OCI-LY7 (cell line): ENCODE data around the gene PFKFB3. TPM values are rescaled to one million over a fixed set of nuclear protein-coding genes. Genes with fewer than 3 reads are reported as not detected.

Experiments used
- BruUV-seq: library from RNA; stranded (reverse); fragments of 400-500 nt; replicated peaks from 2 replicates; lab custom pipeline; 2021; lab: Mats Ljungman, UMichigan
- CTCF ChIA-PET: fragments of 300-600 bp; sonication (Branson Sonifier 250); formaldehyde crosslinking; loops from one replicate; lab custom pipeline; 2022; ENCODE audit warnings: antibody characterized with exemption; ENCODE audit not compliant: unreplicated experiment; lab: Charles Lee
- POLR2A ChIA-PET: fragments of 300-600 bp; sonication (Branson Sonifier 250); formaldehyde crosslinking; loops from one replicate; lab custom pipeline; 2022; ENCODE audit warnings: antibody characterized with exemption; lab: Charles Lee
- DNase-seq: peaks from one replicate; pipeline ENCODE4 v3.0.0-alpha.2; 2015; ENCODE audit warnings: low spot score
- H2AFZ ChIP-seq: fragments of 200-600 bp; sonication (generic), shearing (Covaris generic); 2 replicates; pipeline ENCODE4 v1.6.1; 2014; ENCODE audit warnings: mild to moderate bottlenecking, antibody characterized with exemption, low read length, moderate library complexity
- H3K27ac ChIP-seq: fragments of 200-600 bp; sonication (generic); 2 replicates; pipeline ENCODE4 v1.5.1; 2014; ENCODE audit warnings: mixed run types, low read depth, mild to moderate bottlenecking, moderate library complexity, low read length, inconsistent platforms; ENCODE audit not compliant: poor library complexity, severe bottlenecking
- H3K36me3 ChIP-seq: fragments of 200-600 bp; sonication (generic); 2 replicates; pipeline ENCODE4 v1.6.1; 2014; ENCODE audit warnings: mild to moderate bottlenecking, antibody characterized with exemption, low read length, moderate library complexity, mixed read lengths; ENCODE audit not compliant: insufficient read depth
- H3K4me1 ChIP-seq: fragments of 200-600 bp; sonication (generic); 2 replicates; pipeline ENCODE4 v1.5.1; 2014; ENCODE audit warnings: mild to moderate bottlenecking, low read length; ENCODE audit not compliant: insufficient read depth, poor library complexity, severe bottlenecking
- H3K4me2 ChIP-seq: fragments of 200-600 bp; sonication (generic); 2 replicates; pipeline ENCODE4 v1.6.1; 2014; ENCODE audit warnings: mild to moderate bottlenecking, low read length
- H3K4me3 ChIP-seq: fragments of 200-600 bp; sonication (generic); 2 replicates; pipeline ENCODE4 v1.5.1; 2014; ENCODE audit warnings: mild to moderate bottlenecking, low read depth, low read length; ENCODE audit not compliant: poor library complexity, severe bottlenecking
- H3K79me2 ChIP-seq: fragments of 200-600 bp; sonication (generic); 2 replicates; pipeline ENCODE4 v1.6.1; 2016; ENCODE audit warnings: low read depth, mild to moderate bottlenecking, low read length, moderate library complexity, mixed read lengths; ENCODE audit not compliant: insufficient read depth
- H3K9me2 ChIP-seq: fragments of 200-600 bp; sonication (generic); 2 replicates; pipeline ENCODE4 v1.6.1; 2016; ENCODE audit warnings: mild to moderate bottlenecking, low read length, mixed read lengths; ENCODE audit not compliant: insufficient read depth
- H3K9me3 ChIP-seq: fragments of 200-600 bp; sonication (generic); 2 replicates; pipeline ENCODE4 v1.6.1; 2014; ENCODE audit warnings: mild to moderate bottlenecking, mixed run types, low read length, mixed read lengths
- H4K20me1 ChIP-seq: fragments of 200-600 bp; sonication (generic); 2 replicates; pipeline ENCODE4 v1.6.1; 2014; ENCODE audit warnings: mild to moderate bottlenecking, antibody characterized with exemption, low read length, moderate library complexity, mixed read lengths; ENCODE audit not compliant: insufficient read depth
- CTCF ChIP-seq: fragments of 200-600 bp; sonication (generic); conservative IDR thresholded peaks from 2 replicates; pipeline ENCODE4 v1.5.1; 2014; ENCODE audit warnings: mild to moderate bottlenecking, antibody characterized with exemption, low read length, moderate library complexity, mixed read lengths
- EZH2phosphoT487 ChIP-seq: fragments of 200-600 bp; sonication (generic); IDR thresholded peaks from 2 replicates; pipeline ENCODE4 v1.6.1; 2018; ENCODE audit warnings: low read depth, borderline replicate concordance, mild to moderate bottlenecking, mixed run types, antibody characterized with exemption, low read length, moderate library complexity, mixed read lengths
- intact Hi-C: fragments of 100-400 bp; cut with micrococcal nuclease; formaldehyde crosslinking; loops from one replicate; pipeline ENCODE4 v1.10.0; 2022; ENCODE audit not compliant: unreplicated experiment
- total RNA-seq, 2 experiments: library from RNA; depleted of rRNA in 1 of 2; stranded (reverse); fragments of >200 nt in 1 of 2; shearing (Covaris generic) in 1 of 2; gene quantifications; 2 replicates each; pipeline ENCODE4 v1.2.3, GENCODE V29; 2014 to 2022

The PFKFB3 gene
- total RNA-seq, 2 experiments from 2014 or later: 33.7 to 50.7 TPM

- Histone ChIP-seq H4K20me1 (no peaks in the 10 kb centered on the region), H3K4me3 (no peak overlapping the region), H3K36me3 (no peaks in the 10 kb centered on the region), H3K9me2 (no peaks in the 10 kb centered on the region), H3K27ac (no peak overlapping the region), H3K4me1 (no peaks in the 10 kb centered on the region), H3K9me3 (no peaks in the 10 kb centered on the region), H2AFZ (no peak overlapping the region), H3K79me2 (no peaks in the 10 kb centered on the region), H3K4me2 (no peak overlapping the region)
- TF ChIP-seq EZH2phosphoT487 (no peak), CTCF (no peak)
- no peak for DNase-seq
- intact Hi-C loops: no loop called here
- POLR2A ChIA-PET: no interaction called here
- CTCF ChIA-PET: no interaction called here
- BruUV-seq: no TSS peak
Measured at GRCh38 chr10:6249698-6250097, 47.0 kb downstream of the PFKFB3 start.

GRCh38 chr10:6250745-6251144 is 48.0 kb downstream of the PFKFB3 start:
- no TSS peak for BruUV-seq
- Histone ChIP-seq H3K9me3 (no peaks in the 10 kb centered on the region), H3K27ac (no peak overlapping the region), H3K4me1 (no peaks in the 10 kb centered on the region), H4K20me1 (no peaks in the 10 kb centered on the region), H3K9me2 (no peaks in the 10 kb centered on the region), H3K4me2 (no peak overlapping the region), H3K79me2 (no peaks in the 10 kb centered on the region), H2AFZ (no peak overlapping the region), H3K4me3 (no peak overlapping the region), H3K36me3 (no peaks in the 10 kb centered on the region)
- no peak for DNase-seq
- CTCF ChIA-PET: no interaction called here
- intact Hi-C loops: no loop called here
- TF ChIP-seq EZH2phosphoT487 (no peak), CTCF (no peak)
- POLR2A ChIA-PET: interaction anchor here (0.6 to 1.3 kb wide), 2 partner anchors 26 to 115 kb away, joined by 3 read pairs; no protein-coding TSS in a partner anchor

- ChIA-PET CTCF (no interaction called here), POLR2A (interaction anchor here (0.6 to 0.7 kb wide), 2 partner anchors 9 to 684 kb away, joined by 3 to 6 read pairs; no protein-coding TSS in a partner anchor)
- Histone ChIP-seq H3K4me3 (no peak overlapping the region), H3K9me2 (no peaks in the 10 kb centered on the region), H3K4me2 (no peak overlapping the region), H4K20me1 (no peaks in the 10 kb centered on the region), H3K27ac (no peak overlapping the region), H3K36me3 (no peaks in the 10 kb centered on the region), H3K9me3 (no peaks in the 10 kb centered on the region), H2AFZ (no peak overlapping the region), H3K4me1 (no peaks in the 10 kb centered on the region), H3K79me2 (no peaks in the 10 kb centered on the region)
- BruUV-seq: no TSS peak
- intact Hi-C loops: no loop called here
- DNase-seq: no peak
- TF ChIP-seq CTCF: no peak
- no peak for TF ChIP-seq EZH2phosphoT487
Measured at GRCh38 chr10:6254201-6254600, 51.5 kb downstream of the PFKFB3 start.
